Ammon's horn (tissue), 1 donor: ENCODE measurements around the gene DEFB131A.
"Not testable (repeated sequence)": the region's sequence is repeated elsewhere in the genome, so short reads cannot be mapped to it uniquely, and the experiment has no call there.

Experiments
- DNase-seq: peaks from one replicate; pipeline ENCODE4 v3.0.0-alpha.2; 2016; ENCODE audit warnings: low spot score

Gene DEFB131A, protein sequence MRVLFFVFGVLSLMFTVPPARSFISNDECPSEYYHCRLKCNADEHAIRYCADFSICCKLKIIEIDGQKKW

GRCh38 chr4:9444114-9444513, at the start of gene DEFB131A:
Gene DEFB131A, plus strand, starts transcription at chr4:9444414. Its CDS starts 120 bp downstream, at chr4:9444534.
- not testable (repeated sequence) for DNase-seq

DNA sequence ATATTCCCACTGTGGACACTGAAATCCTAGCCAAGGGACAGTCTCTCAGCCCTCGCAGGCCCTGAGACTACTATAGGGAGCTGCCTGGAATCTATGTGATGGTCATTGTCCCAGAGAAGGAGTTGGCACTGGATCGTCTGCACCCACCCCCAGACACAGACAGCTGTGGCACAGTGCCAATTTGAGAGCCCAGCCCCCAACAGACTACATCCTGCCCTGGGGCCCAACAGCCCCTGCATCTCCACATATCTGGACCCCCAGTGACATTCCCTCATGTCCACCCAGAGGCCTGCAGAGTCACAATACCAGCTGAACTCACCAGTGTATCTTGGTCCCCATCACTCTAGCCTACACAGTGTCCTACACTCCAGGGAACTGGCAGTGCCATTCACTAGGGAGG, 38.4 kb upstream of the DEFB131A start:
- not testable (repeated sequence) for DNase-seq

- not testable (repeated sequence) for DNase-seq
Measured at GRCh38 chr4:9406491-9406890, 37.7 kb upstream of the DEFB131A start.

DNA sequence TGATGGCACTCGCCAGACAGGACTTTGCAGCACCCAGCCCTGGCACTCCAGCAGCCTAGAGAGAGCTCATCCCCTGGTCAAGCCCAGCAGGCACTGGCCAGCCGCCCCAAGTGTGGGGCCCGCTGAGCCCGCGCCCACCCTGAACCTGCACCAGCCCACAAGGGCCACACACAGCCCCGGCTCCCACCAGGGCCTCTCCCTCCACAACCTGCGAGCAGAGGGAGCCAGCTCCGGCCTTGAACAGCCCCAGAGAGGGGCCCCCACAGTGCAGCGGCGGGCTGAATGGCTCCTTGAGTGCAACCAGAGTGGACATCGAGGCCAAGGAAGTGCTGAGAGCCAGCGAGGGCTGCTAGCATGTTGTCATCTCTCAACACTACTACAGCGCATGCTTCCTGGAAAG, 34.4 kb upstream of the DEFB131A start:
- no peak for DNase-seq

DNA sequence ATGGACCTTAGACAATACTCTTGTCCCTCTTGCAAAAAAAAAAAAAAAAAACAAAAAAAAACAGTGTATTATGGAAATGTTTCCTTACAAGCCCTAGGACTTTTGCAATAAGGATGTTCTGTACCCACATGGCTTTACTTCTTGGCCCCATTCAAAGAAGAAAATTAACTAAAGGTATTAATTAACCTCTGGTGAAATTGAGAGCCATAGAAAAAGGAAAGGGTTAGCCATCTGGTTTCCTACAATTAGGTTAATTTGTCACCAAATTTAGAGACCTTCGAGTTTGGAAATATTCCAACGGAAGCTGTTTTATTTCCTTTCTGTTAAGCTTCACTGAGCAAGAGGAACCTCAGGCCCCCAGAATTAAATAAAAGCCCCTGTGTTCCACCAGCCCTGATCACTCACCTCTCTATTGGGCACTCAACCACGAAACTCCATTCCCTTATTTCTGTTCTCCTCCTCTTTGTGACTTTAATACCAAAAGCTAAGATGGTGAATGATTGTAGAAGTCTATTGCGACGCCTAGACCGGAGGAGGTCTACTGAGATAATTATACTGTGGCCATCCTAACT, 22.2 kb upstream of the DEFB131A start:
- DNase-seq = not testable (repeated sequence)

GRCh38 chr4:9425916-9426315, 18.3 kb upstream of the DEFB131A start:
- DNase-seq = not testable (repeated sequence)

DNA sequence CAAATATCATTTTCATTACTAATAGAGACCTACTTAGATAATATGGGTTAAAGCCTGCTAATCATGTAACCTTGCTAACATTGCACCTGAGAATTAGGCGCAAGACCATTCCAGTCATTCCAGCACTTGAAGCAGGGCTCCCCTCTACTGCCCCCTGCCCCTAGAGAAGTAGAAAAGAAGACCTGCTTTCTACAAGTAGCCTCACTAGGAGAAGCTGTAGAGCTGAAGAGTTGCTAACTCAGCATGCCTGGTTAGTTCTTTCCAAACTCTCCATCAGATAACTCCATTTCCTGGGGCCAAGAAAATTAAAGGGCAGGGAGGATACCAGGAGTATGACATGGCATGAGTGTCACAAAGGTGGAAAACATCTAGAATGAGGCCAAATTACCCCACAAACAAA, 14.2 kb upstream of the DEFB131A start:
- not testable (repeated sequence) for DNase-seq

- DNase-seq = not testable (repeated sequence)
Measured at GRCh38 chr4:9433320-9433719, 10.9 kb upstream of the DEFB131A start.

- DNase-seq = not testable (repeated sequence)
Measured at GRCh38 chr4:9436728-9437127, 7.5 kb upstream of the DEFB131A start.

GRCh38 chr4:9442355-9442754, 1.9 kb upstream of the DEFB131A start:
- not testable (repeated sequence) for DNase-seq

GRCh38 chr4:9444681-9445080, 467 bp downstream of the DEFB131A start:
- DNase-seq = not testable (repeated sequence)

DNA sequence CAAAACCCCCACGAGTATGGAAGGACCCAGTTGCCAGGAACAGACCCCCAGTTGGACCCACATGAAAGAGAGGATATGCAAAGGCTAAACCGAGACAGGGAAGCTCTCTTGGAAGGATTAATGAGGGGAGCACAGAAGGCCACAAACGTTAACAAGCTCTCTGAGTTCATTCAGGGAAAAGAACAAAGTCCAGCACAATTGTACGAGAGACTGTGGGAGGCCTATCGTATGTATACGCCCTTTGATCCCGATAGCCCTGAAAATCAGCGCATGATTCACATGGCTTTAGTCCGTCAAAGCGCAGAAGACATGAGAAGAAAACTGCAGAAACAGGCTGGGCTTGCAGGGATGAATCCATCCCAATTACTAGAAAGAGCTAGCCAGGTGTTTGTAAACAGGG, 8.0 kb downstream of the DEFB131A start:
- DNase-seq = not testable (repeated sequence)

- not testable (repeated sequence) for DNase-seq
Measured at GRCh38 chr4:9454284-9454683, 10.1 kb downstream of the DEFB131A start.

DNA sequence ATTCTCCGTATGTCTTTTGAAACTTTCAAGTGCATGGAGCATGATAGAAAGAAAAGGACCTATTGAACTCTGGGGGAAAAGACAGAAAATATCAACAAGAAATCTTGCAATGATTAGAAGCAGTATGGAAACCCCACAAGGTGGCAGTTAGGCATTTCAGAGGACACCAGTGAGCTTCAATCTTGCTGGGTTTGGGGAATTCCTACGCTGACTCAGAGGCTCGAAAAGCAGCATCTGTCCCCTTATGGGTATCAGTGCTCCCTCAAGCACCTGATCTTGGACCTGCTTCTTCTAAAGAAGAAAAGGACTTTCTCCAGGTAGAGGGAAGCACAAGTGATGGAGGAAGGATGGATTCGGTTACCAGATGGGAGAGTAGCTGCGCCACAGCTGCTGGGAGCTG, 10.8 kb downstream of the DEFB131A start:
- not testable (repeated sequence) for DNase-seq

- DNase-seq = not testable (repeated sequence)
Measured at GRCh38 chr4:9479466-9479865, 35.3 kb downstream of the DEFB131A start.

DNA sequence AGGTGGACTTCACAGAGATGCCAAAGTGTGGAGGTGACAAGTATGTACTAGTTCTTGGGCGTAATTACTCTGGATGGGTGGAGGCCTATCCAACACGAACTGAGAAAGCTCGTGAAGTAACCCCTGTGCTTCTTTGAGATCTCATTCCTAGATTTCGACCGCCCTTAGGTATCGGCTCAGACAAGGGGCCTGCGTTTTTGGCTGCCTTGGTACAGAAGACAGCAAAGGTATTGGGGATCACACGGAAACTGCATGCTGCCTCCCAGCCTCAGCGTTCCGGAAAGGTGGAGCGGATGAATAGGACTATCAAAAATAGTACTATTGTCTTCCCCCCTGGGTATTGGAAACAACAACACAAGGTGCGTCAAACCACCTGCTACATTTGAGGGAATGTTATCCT, 35.9 kb downstream of the DEFB131A start:
- not testable (repeated sequence) for DNase-seq

GRCh38 chr4:9482871-9483270, 38.7 kb downstream of the DEFB131A start:
- DNase-seq = not testable (repeated sequence)

DNA sequence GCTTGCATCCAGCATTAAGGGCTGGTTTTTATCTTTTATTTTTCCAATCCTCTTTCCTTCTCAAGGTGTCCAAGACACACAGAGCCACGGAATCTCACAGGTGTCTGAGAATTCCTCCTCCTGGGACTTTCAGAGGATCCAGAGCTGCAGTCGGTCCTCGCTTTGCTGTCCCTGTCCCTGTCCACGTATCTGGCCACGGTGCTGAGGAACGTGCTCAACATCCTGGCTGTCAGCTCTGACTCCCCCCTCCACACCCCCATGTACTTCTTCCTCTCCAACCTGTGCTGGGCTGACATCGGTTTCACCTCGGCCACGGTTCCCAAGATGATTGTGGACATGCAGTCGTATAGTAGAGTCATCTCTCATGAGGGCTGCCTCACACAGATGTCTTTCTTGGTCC, 39.5 kb downstream of the DEFB131A start:
- not testable (repeated sequence) for DNase-seq

DNA sequence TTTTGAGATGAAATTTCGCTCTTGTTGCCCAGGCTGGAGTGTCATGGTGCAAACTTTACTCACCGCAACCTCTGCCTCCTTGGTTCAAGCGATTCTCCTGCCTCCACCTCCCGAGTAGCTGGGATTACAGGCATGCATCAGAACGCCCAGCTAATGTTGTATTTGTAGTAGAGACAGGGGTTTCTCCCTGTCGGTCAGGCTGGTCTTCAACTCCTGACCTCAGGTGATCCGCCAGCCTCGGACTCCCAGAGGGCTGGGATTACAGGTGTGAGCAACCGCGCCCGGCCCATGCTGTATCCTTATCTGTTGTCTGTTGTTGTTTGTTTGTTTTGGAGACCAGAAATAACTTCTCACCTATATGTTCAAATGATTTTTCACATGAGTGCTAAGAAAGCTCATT, 42.7 kb downstream of the DEFB131A start:
- not testable (repeated sequence) for DNase-seq

DNA sequence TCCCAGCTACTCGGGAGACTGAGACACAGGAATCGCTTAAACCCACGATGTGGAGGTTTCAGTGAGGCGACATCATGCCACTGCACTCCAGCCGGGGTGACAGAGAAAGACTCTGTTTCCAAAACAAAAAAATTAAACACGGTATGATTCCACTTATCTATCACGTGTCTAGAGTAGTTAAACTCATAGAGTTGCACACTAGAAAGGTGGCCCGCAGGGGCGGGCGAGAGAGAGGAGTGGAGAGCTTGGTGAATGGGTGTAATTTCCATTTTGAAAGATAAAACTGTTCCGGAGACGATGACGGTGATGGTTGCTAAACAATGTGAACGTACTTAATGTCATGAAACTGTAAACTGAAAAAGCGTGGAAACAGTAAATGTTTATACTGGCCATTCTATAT, 44.6 kb downstream of the DEFB131A start:
- not testable (repeated sequence) for DNase-seq

GRCh38 chr4:9490496-9490895, 46.3 kb downstream of the DEFB131A start:
- DNase-seq = not testable (repeated sequence)

DNA sequence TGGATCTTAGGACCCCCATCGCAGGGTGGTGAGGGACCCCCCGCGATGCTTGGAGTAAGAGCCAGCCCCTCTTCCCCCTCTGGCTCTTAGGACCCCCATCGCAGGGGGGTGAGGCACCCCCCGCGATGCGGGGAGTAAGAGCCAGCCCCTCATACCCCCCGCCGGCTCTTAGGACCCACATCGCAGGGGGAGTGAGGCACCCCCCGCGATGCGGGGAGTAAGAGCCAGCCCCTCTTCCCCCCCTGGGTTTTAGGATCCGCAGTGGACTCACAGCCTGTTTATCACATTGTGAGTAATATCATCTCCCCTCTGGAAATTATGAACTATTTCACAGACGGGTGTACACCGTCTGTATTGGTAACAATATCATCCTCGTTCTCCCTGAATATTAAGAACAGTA, 46.8 kb downstream of the DEFB131A start:
- not testable (repeated sequence) for DNase-seq

GRCh38 chr4:9493589-9493988, 49.4 kb downstream of the DEFB131A start:
- not testable (repeated sequence) for DNase-seq
